Tibial artery (tissue), 4 donors: ENCODE results near the gene STAM2.
"Not testable (repeated sequence)": the region's sequence is repeated elsewhere in the genome, so short reads cannot be mapped to it uniquely, and the experiment has no call there.

ENCODE experiments used
- DNase-seq, 2 donors: peaks; one replicate each; pipeline ENCODE4 v3.0.0-alpha.2; 2019
- H3K27ac ChIP-seq, 2 donors: fragments of 200-600 bp; sonication (generic) in 1 of 2; 1 replicate in 1 of 2; 2 replicates in 1 of 2; pipeline ENCODE4 v1.5.1; 2018 to 2019; ENCODE audit warnings: mild to moderate bottlenecking in 1 of 2
- H3K27me3 ChIP-seq, 2 donors: fragments of 200-600 bp; sonication (generic) in 1 of 2; one replicate each; pipeline versions ENCODE4 v1.5.1 to v1.6.0; 2016 to 2019
- H3K36me3 ChIP-seq, 3 donors: fragments of 200-600 bp; sonication (generic) in 2 of 3; one replicate each; pipeline ENCODE4 v1.5.1; 2016 to 2019; ENCODE audit warnings: mild to moderate bottlenecking in 2 of 3
- H3K4me1 ChIP-seq, 4 donors: fragments of 200-600 bp; sonication (generic) in 2 of 4; 1 replicate in 3 of 4; 2 replicates in 1 of 4; pipeline ENCODE4 v1.5.1; 2016 to 2019
- H3K4me3 ChIP-seq, 2 donors: fragments of 200-600 bp; sonication (generic) in 1 of 2; 1 replicate in 1 of 2; 2 replicates in 1 of 2; pipeline ENCODE4 v1.5.1; 2018 to 2019; ENCODE audit warnings: mild to moderate bottlenecking in 2 of 2
- H3K9me3 ChIP-seq, 3 donors: fragments of 200-600 bp; sonication (generic) in 1 of 3; one replicate each; pipeline ENCODE4 v1.5.1; 2016 to 2019
- intact Hi-C: fragments of 100-400 bp; cut with DNase I; formaldehyde crosslinking; loops from one replicate; pipeline ENCODE4 v1.15.0; 2023; ENCODE audit warnings: low total_unique reads
- TF ChIP-seq, protein P1 (sequence below), 2 experiments: fragments of 200-600 bp in 1 of 2; fragments of 450-650 bp in 1 of 2; IDR thresholded peaks; one replicate each; pipeline ENCODE4 v1.5.1; 2017 to 2019; ENCODE audit warnings: antibody characterized with exemption in 2 of 2, mild to moderate bottlenecking in 1 of 2, moderate library complexity in 1 of 2

STAM2 gene

DNA sequence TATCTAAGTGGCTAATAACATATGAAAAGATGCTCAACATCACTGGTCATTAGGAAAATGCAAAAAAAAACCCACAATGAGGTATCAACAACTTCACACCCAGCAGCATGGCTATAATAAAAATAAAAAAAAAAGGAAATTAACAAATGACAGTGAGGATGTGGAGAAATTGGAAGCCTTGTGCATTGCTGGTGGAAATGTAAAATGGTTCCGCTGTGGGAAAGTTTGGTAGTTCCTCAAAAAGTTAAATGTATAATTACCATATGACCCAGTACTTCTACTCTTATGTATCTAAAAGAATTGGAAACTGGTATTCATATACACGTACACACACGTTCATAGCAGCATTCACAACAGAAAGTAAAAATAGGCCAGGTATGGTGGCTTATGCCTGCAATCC is 61.2 kb downstream of the STAM2 start:
- H3K4me3 ChIP-seq, result no peak overlapping the region
- intact Hi-C loops, result no loop called here
- TF ChIP-seq, protein P1, sequence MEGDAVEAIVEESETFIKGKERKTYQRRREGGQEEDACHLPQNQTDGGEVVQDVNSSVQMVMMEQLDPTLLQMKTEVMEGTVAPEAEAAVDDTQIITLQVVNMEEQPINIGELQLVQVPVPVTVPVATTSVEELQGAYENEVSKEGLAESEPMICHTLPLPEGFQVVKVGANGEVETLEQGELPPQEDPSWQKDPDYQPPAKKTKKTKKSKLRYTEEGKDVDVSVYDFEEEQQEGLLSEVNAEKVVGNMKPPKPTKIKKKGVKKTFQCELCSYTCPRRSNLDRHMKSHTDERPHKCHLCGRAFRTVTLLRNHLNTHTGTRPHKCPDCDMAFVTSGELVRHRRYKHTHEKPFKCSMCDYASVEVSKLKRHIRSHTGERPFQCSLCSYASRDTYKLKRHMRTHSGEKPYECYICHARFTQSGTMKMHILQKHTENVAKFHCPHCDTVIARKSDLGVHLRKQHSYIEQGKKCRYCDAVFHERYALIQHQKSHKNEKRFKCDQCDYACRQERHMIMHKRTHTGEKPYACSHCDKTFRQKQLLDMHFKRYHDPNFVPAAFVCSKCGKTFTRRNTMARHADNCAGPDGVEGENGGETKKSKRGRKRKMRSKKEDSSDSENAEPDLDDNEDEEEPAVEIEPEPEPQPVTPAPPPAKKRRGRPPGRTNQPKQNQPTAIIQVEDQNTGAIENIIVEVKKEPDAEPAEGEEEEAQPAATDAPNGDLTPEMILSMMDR (IDR thresholded peaks at IDR 0.05), result no peak

DNA sequence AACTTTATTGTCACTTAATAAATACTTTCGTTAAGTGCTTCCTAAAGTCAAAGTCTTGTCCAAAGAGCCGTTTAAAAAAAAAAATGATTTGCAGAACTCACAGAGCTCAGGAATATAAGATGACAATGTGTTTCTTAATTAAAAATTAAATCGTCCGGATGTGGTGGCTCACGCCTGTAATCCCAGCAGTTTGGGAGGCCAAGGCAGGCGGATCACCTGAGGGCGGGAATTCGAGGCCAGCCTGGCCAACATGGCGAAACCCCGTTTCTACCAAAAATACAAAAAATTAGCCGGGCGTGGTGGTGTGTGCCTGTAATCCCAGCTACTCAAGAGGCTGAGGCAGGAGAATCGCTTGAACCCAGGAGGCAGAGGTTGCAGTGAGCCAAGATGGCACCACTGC is 68.4 kb downstream of the STAM2 start:
- intact Hi-C loops, H3K9me3 ChIP-seq, H3K4me3 ChIP-seq, DNase-seq, H3K4me1 ChIP-seq, H3K27me3 ChIP-seq, H3K36me3 ChIP-seq, H3K27ac ChIP-seq: not testable (repeated sequence)

More for the DNA sequence above, 61.2 kb downstream of the STAM2 start:
- Histone ChIP-seq H3K27me3 (no peaks in the 10 kb centered on the region), H3K27ac (no peak overlapping the region), H3K4me1 (no peaks in the 10 kb centered on the region), H3K9me3 (no peaks in the 10 kb centered on the region), H3K36me3 (peaks cover 0 to 3% (median 0%) of the 10 kb centered on the region in 3 donors)
- DNase-seq, result no peak

DNA sequence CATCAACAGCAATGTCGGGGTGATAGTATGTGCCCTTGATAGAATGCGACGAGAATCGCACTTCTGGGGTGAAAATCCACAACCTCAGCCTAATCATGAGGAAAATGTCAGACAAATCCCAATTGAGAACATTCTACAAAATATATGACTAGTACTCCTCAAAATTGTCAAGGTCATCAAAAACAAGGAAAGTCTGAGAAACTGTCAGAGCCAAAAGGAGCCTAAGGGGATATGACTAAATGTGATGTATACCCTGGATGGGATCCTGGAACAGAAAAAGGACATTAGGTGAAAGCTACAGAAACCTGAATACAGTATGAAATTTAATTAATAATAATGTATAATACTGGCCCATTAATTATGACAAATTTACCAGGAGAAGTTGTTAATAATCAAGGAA is 69.1 kb downstream of the STAM2 start:
- no peak for DNase-seq
- no peak overlapping the region for H3K4me3 ChIP-seq

DNA sequence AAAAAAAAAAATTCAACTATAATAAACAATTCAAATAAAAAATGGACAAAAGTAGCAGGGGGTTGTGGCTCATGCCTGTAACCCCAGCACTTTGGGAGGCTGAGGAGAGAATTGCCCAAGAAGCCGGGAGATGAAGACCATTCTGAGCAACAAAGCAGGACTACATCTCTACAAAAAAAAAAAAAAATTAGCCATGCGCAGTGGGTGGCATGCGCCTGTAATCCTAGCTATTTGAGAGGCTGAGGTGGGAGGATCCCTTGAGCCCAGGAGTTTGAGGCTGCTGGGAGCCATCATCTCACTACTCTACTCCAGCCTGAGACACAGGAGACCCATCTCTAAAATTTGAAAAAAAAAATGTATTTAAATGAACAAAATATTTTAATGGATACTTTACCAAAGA is 72.3 kb downstream of the STAM2 start:
- no peak for DNase-seq
- Histone ChIP-seq H3K27ac (no peak overlapping the region), H3K36me3 (no peaks in the 10 kb centered on the region), H3K27me3 (peaks cover 0 to 13% of the 10 kb centered on the region in 2 donors), H3K4me1 (peaks cover 0 to 14% (median 12%) of the 10 kb centered on the region in 4 donors), H3K4me3 (no peak overlapping the region), H3K9me3 (no peaks in the 10 kb centered on the region)
- intact Hi-C loops, result no loop called here
- TF ChIP-seq, protein P1 (IDR thresholded peaks at IDR 0.05), result no peak

More for the DNA sequence above, 69.1 kb downstream of the STAM2 start:
- TF ChIP-seq, protein P1 (IDR thresholded peaks at IDR 0.05), result no peak
- H3K27ac ChIP-seq, result no peak overlapping the region
- peaks cover 0 to 7% of the 10 kb centered on the region in 2 donors for H3K27me3 ChIP-seq
- no peaks in the 10 kb centered on the region for H3K36me3 ChIP-seq
- intact Hi-C loops, result no loop called here
- no peaks in the 10 kb centered on the region for H3K9me3 ChIP-seq
- no peaks in the 10 kb centered on the region for H3K4me1 ChIP-seq

DNA sequence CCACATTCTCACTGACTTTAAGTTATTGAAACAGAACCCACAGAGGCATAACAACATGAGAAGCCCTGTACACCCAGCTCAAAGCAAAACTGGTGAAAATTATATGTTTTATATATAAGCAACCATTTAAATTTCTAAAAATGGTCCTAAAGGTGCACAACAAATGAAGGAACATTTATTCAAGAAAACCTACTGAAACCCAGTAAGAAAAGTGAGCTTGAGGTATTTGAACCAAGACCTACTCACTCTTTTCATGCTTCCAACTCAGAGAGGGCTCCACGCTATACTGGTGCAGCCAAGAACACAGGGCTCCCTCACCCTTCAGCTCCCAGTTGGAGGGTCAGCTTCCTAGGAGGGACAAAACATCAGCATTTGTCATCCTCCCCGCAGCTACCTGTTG is 74.6 kb downstream of the STAM2 start:
- Histone ChIP-seq H3K27ac (no peak overlapping the region), H3K36me3 (no peaks in the 10 kb centered on the region), H3K9me3 (no peaks in the 10 kb centered on the region), H3K4me1 (peaks cover 0 to 25% (median 16%) of the 10 kb centered on the region in 4 donors), H3K27me3 (peaks cover 0 to 13% of the 10 kb centered on the region in 2 donors), H3K4me3 (no peak overlapping the region)
- intact Hi-C loops, result no loop called here
- DNase-seq, result no peak
- TF ChIP-seq, protein P1 (IDR thresholded peaks at IDR 0.05), result no peak

DNA sequence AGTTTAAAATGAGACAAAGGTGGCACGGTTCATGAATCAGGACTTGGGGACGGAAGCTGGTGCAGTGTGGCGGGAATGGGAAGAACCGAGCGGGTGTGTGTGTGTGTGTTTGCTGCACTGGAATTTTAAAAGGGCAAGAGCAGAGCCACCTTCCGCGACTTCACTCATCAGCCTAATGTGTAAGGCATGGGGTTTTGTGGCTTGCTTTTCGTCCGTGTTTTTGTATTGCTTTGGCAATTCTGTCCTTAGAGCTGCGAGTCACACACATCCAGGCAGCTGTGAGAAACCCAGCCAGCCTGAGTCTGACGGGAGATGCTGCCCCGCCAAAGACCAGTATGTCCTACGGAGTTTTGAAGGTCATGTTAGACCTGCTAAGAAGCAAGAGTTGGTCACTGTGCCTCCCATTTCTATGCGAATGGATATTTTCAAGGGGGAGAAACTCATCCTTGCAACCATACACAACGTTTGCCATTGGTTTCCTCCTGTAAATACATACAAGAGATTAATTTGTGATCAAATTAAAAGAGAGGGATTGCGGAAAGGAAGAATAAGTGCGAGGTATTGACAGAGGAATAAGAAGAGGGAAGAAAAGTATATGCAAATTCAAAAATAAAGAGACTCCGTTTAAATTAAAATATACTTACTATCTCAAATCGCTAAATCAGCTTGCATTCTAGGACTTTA is 76.1 kb downstream of the STAM2 start:
- intact Hi-C loops, result no loop called here
- Histone ChIP-seq H3K9me3 (no peaks in the 10 kb centered on the region), H3K4me1 (peaks cover 0 to 25% (median 16%) of the 10 kb centered on the region in 4 donors), H3K27ac (peak overlapping the region in 1 of 2 donors; percentile 65), H3K36me3 (no peaks in the 10 kb centered on the region), H3K27me3 (peaks cover 0 to 13% of the 10 kb centered on the region in 2 donors), H3K4me3 (peak overlapping the region; percentile 63 to 81)
- DNase-seq, result peak in 1 of 2 donors; percentile 28
- TF ChIP-seq, protein P1 (IDR thresholded peaks at IDR 0.05), result no peak
